NCI-H128 (cell line): Measurements from ENCODE around the gene HLA-DPB1.

Experiments used
- DNase-seq: peaks from one replicate; lab custom pipeline; 2025; ENCODE audit not compliant: unreplicated experiment; lab: John Stamatoyannopoulos, UW

HLA-DPB1 gene

DNA sequence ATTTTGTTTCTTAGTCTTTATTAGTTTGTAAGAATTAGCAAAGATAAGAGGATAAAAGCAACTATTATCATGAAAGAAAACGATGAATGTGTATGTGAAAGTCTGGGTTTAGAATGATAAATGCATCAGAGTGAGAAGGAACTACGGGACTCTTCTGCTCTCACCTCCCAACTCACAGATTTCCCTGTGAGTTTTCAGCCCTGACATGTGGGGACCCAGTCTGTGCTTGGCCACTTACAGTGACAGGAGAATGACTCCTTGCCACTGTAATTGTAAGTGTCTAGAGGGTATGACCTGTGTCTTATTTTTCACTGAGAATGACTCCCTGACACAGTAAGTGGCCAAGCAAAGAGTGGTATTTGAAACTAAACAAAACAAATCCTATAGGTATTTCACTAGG lies 4.9 kb upstream of the HLA-DPB1 start:
- no peak for DNase-seq

DNA sequence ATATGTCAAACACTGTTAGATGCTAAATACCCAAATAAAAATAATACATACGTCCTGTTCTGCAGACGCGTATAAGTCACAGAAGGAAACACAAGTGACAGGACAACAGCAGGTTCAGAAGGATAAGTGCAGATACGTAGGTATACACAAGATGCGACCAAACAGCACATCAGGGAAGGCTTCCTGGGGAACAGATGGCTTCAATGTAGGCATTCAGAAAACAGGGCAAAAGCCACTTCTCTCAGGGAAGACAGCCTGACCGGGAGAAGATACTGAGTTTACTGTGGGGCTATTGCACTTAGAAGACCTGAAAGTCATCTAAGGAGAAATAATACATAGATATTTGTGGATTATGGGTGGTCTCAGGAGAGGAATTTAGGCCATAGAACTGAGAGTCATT lies 4.2 kb upstream of the HLA-DPB1 start:
- no peak for DNase-seq

DNA sequence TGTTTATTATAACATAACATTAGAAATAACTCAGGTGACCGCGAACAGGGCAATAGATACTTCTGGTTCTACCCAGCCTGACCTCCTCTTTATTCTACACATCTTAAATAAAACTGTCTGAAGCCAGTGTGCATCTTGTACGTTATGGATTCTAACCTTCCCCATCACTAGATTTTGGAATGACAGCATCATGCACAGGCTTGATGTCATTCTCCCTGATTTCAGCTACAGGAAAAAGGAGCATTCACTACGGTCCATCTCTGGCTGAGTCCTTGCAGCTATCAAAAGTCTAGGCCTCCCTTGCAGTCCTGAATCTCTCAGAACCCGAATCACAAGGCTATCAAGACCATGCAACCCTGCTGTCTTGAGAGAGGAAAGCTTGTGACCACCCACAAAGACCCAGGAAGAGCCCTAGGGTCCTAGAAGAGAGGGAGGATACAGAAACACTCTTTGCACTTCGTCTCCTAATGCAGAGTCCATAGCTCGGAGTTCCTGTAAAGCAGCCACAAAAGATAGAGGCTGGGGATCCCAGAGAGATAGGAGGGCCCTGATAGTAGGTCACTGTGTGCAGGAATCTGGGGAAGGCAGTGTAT lies 3.2 kb upstream of the HLA-DPB1 start:
- no peak for DNase-seq

DNA sequence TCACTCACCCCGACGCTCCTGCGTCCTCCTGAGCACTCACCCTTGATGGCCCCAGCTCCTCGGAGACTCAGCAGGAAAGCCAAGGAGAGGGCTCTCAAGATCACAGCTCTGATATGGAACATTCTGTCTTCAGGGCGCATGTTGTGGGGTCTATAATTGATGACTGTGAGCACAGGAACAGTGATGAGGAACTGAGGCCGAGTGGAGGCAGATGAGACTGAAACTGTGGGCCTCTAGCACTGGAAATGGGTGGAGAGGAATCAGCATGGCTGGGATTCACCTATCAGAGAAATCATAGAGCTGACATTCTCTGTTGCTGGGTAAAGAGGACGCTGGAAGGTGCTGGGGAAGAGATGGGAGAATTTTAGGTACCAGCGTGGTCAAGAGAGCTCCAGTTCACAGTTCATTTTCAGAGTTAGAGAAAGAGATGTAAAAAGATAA lies 2.3 kb upstream of the HLA-DPB1 start, which contains the start of gene HLA-DPA1:
Gene HLA-DPA1 (minus strand): TSS at position 219 of the 441 bp plus-strand sequence.
- DNase-seq: no peak

GRCh38 chr6:33075208-33075567 lies 602 bp upstream of the HLA-DPB1 start:
- no peak for DNase-seq

DNA sequence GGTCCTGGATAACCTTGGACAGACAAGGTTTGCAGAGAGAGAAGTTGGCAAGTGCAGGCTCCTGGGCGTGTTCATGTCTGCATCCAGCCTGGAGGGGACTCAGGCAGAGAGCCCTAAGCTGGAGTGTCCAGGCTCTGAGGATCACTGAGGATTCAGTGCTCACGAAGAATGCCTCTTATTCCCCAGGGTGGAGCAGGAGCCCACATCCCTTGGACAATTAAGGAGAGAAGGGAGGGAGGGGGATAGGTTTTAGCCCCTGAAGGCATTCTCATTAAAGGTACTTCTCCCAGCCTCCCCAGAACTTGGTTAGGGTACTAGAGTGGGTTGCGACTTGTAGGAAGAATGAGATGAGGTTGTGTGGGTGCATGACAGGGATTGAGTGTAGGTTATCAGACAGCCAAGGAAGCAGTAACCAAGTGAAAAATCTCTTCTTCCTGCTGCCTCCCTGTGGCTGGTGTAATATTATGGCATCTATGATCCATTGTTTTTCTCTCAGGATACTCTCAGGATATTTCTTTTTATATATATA lies 680 bp downstream of the HLA-DPB1 start:
- DNase-seq: no peak

- DNase-seq: no peak
These were observed 2.1 kb downstream of the HLA-DPB1 start for GRCh38 chr6:33077908-33078307.

GRCh38 chr6:33078442-33078841 lies 2.7 kb downstream of the HLA-DPB1 start:
- no peak for DNase-seq

DNA sequence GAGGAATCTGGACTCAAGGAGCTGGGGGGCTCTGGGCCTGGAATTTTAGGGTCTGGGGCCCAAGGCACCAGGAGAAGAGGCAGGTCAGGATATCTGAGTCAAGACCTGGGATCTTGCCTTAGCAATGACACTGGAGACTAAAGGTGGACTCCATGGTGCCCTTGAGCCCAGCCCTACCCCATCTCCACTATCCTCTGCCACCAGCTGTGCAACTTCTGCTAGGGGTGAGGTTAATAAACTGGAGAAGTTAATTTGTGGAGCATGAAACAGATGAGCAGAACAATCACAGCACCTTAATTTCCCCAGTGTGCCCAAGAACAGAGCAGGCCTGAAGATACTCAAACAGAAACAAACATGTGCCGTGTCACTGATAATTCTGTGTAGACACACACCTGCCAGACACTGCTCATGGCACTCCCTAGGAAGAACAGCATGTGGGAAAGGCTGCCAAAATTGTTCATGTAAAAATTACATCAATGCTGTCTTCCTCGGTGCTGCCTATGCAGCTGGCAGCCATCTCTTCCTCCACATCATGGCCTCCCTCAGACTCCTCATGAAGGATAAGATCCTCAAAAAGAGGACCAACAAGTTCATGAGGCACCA lies 3.2 kb downstream of the HLA-DPB1 start:
- no peak for DNase-seq

GRCh38 chr6:33079580-33079979 lies 3.8 kb downstream of the HLA-DPB1 start:
- no peak for DNase-seq

- no peak for DNase-seq
These were observed 4.6 kb downstream of the HLA-DPB1 start for GRCh38 chr6:33080127-33081089.

DNA sequence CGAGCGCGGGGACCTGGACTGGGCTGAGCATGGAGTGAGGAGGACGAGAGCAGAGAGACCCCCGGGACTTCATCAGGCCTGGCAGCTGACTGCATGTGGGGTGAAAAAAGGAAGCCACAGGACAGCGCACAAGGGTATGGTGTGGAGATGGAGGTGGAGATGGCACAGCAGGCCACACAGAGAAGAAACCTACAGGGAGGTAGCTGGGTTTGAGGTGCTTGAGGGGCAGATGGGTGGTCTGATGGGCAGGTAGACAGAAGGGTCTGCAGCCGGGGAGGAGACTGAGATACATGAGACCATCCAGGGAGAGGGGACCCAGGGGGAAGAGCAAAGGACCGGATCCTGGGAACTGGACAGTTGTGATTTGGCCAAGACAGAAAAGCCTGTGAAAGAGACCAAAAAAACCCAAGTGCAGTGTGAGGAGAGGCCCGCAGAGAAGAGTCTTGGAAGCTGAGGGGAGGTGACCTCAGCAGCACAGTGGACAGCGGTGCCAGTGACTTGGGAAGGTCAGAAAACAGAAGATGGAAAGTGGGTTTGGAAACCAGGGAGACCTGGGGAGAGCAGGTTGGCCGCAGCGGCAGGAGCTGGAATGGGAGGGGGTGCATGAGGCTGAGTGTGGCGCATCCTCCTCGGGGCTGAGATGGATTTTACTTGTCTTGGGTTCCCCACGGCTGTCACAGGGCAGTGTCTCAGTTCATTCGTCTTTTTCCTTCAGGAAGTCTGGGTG lies 5.5 kb downstream of the HLA-DPB1 start:
- no peak for DNase-seq

- DNase-seq: no peak
These were observed 6.9 kb downstream of the HLA-DPB1 start for GRCh38 chr6:33082702-33083101.

GRCh38 chr6:33085627-33086026 lies 9.8 kb downstream of the HLA-DPB1 start:
- DNase-seq: no peak

DNA sequence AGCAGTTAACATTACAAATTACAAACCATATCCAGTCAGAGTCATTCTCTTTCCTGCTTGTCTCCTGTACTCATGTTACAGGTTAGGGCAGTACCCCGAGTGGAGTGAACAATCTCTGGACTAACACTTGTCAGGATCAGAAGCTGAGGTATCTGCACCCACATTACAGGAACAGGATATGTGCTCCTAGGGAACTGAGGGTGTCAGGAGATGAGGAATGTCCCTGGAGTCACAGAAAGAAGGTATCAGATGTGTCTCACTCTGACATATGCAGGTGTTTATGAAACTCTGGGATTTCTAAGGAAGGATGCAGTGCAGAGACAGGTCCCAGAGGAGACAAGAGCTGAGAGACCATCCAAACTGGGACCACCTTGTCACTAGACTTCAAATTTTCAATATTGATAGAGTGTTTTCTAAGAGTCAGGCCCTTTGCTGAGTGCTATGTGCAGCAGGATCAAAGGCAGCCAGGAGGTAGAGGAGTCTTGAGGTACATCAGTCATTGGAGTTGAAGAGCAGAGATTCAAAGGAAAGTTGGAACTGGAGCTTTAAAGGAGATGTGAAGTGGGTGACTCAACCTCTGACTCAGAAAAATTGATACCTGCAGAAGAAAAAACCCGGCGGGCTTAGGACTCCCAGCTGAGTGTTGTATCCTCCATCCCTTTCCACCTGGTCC lies 12.6 kb downstream of the HLA-DPB1 start:
- no peak for DNase-seq

GRCh38 chr6:33088931-33089620 lies 13.3 kb downstream of the HLA-DPB1 start:
- DNase-seq: no peak

GRCh38 chr6:33091957-33092356 lies 16.2 kb downstream of the HLA-DPB1 start:
- DNase-seq: no peak

GRCh38 chr6:33092385-33092784 lies 16.6 kb downstream of the HLA-DPB1 start:
- no peak for DNase-seq

DNA sequence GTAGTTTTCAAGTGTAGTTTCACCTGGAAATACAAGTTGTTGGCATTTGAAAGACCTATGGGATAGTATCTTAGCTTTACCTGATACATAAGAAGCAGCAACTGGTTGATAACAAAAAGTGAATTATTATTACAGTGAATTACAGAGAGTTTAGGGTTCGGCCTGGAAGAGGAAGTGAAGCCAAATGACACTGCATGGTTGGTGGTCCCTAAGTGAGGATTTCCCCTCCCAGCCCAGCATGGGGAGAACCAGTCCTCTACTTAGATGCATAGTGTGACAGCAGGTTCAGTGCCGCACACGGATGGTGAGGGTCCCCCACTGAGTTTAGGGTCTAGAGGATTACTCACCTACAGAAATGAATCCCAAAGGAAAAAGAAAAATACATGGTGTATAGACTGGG lies 18.1 kb downstream of the HLA-DPB1 start:
- no peak for DNase-seq

DNA sequence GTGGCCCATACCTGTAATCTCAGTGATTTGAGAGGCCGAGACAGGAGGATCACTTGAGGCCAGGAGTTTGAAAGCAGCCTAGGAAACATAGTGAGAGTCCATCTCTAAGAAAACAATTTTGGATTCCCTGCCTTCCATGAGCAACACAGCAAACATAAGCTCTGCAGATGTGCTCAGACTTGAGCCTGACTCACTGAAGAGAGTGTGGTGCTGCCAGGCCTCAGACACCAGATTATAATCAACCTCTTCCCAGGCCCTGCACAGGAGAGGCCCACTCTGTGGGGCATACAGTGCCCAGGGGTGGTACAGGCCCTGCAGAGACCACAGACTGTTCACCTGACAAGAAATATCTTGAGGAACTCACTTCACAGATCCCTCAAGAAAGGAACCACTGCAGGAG lies 19.9 kb downstream of the HLA-DPB1 start:
- no peak for DNase-seq
